Measurements from ENCODE around the gene MPPED1.

Gene MPPED1

DNA sequence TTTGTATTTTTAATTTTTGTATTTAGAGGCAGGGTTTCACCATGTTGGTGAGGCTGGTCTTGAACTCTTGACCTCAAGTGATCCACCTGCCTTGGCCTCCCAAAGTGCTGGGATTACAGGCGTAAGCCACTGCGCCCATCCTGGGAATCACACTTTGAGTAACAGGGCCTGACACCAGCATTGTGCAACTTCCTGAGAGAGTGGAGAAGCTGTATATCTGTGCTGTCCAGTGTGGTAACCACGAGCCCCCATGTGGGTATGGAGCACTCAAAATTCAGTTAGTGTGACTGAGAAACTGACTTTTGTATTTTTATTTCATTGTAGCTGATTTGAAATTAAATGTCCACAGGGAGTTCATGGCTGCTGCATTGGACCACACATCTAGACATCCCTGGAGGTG, 36.2 kb downstream of the MPPED1 start:
- DNase-seq = no peak
- no peak for ATAC-seq

DNA sequence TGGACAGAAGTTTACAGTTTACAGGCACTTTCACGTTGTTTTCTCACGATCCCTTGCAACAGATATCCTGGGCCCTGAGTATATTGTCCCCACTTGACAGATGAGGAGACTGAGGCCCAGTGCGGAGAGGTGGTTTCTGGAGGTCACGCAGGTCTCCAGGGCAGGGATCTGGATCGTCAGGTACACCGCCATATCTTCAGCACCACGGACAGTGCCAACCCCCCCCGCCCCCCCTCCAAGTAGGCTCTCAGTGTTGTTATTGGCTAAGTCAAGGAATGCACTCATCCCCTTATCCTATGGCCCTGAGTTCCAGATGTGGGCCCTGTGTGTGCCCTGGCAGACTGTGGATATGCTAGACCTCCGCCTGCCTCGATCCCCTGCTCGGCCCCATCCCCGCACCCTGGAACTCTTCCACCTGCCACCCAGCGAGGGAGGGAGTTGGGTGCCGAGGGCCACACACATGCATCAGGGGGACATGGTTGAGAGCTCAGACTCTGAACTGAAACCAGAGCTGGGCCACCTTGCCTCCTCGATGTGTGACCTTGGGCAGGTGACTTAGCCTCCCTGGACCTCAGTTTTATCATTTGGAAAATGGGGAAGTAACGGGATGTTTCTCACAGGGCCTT, 37.5 kb downstream of the MPPED1 start:
- no peak for ATAC-seq
- no peak for DNase-seq

DNA sequence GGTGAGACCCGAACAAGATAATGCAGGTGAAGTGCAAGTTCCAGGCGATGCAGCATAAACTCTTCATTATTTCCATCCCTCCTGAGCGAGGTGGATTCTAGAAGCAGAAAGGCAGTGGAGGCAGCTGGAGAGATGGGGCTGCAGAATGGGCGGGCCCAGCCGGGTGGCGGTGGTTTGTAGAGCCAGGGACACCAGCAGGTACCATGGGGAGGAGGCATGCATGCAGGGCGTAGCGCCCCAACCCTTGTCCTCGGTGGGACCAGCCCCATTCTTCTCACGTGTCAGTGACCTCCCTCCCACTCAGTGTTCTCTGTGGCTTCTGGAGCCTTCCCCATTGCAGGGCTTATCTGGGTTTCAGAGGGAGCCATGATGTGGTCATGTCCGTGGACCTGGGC, 38.0 kb downstream of the MPPED1 start:
- ATAC-seq (no peak), DNase-seq (no peak)

GRCh38 chr22:43451371-43452050, 39.7 kb downstream of the MPPED1 start:
- DNase-seq (no peak), ATAC-seq (no peak)

DNA sequence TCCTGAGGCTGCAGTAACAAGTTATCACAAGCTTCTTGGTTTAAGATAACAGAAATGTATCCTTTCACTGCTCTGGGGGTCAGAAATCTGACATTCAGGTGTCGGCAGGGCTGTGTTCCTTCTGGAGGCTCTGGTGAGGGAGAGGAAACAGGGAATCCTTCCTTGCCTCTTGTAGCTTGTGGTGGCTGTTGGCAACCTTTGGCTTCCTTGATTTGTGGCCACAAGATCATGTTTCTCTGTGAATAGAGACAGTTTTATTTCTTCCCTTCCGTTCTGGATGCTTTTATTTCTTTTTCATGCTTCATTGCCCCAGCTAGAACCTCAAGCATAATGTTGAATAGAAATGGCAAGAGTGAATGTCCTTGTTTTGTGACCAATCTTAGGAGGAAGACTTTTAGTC, 44.0 kb downstream of the MPPED1 start:
- DNase-seq = no peak
- no peak for ATAC-seq

DNA sequence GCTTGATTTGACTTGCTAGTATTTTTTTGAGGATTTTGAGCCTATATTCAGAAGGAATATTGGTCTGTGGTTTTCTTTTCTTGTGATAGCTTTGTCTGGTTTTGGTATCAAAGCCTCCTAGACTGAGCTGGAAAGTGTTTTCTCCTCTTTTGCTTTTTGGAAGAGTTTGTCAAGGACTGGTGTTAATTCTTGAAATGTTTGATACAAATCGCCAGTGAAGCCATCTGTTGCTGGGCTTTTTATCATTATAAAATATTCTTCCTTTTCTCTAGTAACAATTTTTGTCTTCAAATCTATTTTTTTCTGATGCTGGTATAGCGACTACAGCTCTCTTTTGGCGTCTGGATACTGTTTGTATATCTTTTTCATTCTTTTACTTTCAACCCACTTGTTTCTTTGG, 45.2 kb downstream of the MPPED1 start:
- ATAC-seq (no peak), DNase-seq (no peak)

DNA sequence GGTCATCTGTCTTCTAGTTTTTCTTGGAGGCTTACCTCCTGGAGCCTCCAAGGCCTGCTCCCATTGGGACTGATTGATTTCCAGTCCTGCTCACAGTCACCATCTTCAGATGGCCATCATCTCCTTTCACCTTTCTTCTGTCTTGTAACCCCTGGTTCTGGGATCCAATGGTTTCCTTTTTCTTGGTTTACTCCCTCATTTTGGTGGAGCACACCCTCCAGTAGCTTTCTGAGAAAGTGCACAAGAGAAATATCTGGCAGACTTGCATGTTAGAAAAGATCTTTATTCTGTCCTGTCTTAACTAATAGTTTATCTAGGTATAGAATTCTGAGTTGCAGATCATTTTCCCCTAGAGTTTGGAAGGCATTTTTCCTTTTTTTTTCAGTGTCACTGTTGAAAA, 50.9 kb downstream of the MPPED1 start:
- no peak for ATAC-seq
- no peak for DNase-seq

DNA sequence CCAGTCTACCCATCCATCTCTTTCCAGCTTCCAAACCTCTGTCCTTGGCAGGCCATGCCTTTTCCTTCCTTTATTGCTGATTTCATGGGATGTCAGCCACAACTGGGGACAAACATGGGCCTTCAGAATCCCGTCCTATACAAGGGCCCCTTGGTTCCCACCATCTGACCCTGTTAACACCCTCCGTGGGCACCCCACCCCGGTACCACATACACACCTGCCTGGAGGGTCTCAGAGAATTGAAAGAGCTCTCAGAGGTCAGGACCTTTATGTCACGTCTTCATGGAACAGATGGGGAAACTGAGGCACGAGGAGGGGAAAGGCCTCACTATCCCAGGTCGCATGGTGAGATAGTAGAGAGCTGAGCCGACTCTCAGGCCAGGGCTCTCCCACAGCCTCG, 53.0 kb downstream of the MPPED1 start:
- no peak for DNase-seq
- no peak for ATAC-seq

DNA sequence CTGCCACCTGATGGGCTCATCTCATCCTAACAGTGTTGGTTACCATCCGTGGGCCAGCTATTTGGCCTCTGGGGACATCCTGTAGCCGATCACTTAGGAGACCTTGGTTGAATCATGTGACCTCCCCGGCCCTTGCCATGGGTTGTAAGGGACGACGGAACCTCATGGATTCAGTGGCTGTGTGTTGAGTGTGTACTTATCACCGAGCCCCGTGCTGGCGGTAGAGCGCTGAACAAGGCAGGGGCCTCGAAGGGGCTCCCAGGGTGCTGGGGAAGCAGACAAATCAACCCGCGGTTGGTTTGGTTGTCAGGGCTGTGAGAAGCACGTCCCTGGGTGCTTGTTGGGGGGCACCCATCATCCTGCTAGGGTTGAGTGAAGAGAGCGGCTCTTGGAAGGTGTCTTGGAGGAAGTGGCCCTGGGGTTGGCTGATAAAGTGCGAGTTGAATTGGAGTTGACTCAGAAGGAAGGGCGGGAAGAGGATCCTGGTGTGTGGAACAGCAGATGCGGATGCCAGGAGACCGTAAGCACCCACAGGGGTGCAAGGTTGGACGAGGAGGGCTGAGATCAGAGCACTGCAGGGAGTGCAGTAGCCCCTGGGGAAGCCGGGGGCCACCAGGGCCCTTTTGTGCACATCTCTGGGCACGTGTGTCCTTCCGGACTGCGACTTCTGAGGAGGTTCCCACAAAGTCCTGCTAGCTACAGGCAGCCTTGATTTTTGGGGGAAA, 53.6 kb downstream of the MPPED1 start:
- ATAC-seq = no peak
- DNase-seq = no peak

DNA sequence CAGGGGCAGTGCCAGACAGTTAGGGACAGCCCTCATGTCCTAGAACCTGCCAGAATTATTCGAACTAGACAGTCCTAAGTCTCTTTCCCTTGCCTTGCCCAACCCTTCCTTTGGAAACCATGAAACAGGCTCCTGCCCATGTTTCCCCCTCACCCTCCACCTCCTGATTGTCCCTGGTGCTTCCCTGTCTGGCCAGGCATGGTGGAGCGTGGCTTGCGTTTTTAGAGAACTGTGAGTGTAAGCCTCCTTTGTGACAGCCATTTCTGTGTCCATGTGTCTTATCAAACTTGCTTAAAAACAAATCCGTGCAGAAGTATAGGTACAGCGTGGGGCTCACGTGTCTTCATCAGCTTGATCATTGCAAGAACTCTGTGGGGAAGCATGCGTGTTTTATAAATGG, 54.9 kb downstream of the MPPED1 start:
- no peak for DNase-seq
- no peak for ATAC-seq

DNA sequence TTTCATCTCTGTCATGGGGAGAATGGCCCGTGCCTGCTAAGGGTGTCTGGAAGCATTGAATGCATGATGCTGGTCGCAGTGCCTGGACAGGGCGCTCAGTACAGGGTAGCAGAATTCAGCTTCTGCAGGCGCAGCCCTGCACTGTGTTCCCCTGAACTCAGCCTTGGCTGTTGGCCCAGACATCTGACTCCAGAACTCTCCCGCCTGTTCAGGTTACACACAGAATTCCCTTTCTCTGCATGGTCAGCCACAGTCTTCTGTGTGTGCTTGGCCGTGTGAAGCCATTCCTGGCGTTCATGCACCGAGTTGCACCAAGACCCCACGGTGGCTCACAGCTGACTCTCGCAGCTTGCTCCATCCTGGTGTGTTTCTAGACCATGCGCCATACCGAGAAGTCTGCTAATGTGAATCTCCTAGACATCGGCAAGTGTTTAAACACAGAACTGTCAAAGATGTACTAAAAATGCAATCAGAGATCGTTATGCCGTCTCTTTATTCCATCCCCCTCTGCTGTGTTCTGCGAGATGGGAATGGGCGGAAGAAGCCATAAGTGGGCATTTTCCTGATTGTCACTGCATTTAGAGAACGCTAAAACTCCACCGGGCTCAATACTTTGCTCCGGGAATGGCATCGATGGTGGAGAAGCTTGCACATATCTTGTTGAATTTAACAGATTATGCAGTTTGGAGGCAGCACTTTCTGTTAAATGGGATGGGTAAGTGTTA, 55.6 kb downstream of the MPPED1 start:
- DNase-seq (no peak), ATAC-seq (peak; percentile 32)

DNA sequence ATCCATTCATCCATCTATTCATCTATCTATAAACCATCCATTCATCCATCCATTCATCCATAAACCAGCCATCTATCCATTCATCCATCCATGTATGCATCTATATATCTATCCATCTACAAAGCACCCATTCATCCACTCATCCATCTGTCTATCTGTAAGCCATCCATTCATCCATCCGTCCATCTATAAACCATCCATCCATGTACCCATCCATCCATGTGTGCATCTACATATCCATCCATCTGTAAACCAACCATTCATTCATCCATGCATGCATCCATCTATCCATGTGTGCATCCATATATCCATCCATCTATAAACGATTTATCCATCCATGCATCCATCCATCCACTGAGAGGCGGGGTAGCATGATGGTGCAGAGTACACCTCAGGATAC, 58.4 kb downstream of the MPPED1 start:
- ATAC-seq (no peak), DNase-seq (no peak)

DNA sequence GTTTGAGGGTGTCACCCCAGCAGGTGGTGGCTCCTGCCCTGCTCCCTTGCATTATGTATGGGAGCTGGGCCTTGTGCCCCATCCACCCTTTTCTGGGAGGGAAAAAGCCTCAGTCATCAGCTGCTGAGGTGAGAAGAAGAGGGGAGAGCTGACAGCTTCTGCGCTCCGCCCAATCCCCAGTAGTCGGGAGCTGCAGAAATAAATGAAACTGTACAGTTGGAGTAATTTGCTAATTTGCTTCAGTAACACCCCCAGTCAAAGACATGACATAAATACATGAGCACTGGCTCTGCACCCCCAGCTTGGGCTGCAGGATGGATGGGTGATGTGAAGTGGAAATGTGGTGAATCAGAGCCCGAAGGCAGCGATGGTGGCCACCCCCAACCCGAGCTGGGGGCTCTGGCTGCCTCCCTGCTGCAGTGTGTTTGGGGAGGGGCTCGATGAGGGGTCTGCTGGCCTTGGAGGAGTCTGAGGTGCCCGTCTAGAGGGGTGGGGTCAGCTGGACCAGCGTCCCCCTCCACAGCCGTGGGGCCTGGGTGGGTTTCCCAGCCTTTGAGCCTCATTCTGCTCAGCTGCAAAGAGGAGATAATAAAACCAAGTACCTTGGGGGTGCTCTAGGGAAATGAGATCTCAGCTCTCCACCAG, 59.2 kb downstream of the MPPED1 start:
- no peak for DNase-seq

DNA sequence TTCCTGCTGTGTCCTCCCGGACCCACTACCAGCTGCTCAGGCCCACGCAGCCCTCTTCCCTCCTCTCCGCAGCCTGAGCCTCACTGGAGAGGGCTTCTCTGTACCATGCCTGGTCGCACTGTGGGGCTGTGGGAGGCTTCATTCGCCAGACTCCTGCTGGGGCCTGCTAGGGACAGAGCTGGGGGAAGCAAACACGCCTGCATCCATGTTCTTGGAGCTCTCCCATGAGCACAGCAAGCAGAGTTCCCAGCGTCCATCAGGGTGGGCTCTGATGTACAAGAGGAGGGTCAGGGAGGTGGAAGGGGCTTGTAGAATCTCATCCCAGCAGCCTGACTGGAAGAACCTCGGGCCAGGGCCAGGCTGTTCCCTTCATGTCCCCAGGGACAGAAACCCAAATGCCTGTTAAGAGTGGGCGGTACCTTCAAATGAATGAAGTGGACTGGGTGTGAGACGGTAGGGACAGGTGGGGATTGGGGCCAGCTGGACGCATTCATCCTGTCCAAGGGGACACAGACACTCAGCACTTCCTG, 59.9 kb downstream of the MPPED1 start:
- no peak for DNase-seq
- no peak for ATAC-seq

More for the DNA sequence above, 59.2 kb downstream of the MPPED1 start:
- ATAC-seq = no peak

GRCh38 chr22:43473031-43473430, 61.2 kb downstream of the MPPED1 start:
- DNase-seq (no peak), ATAC-seq (no peak)

GRCh38 chr22:43473441-43473840, 61.6 kb downstream of the MPPED1 start:
- DNase-seq (no peak), ATAC-seq (no peak)

- DNase-seq (no peak), ATAC-seq (no peak)
Measured at GRCh38 chr22:43474161-43475101, 62.6 kb downstream of the MPPED1 start.

- no peak for ATAC-seq
- no peak for DNase-seq
Measured at GRCh38 chr22:43475549-43476076, 63.8 kb downstream of the MPPED1 start.

DNA sequence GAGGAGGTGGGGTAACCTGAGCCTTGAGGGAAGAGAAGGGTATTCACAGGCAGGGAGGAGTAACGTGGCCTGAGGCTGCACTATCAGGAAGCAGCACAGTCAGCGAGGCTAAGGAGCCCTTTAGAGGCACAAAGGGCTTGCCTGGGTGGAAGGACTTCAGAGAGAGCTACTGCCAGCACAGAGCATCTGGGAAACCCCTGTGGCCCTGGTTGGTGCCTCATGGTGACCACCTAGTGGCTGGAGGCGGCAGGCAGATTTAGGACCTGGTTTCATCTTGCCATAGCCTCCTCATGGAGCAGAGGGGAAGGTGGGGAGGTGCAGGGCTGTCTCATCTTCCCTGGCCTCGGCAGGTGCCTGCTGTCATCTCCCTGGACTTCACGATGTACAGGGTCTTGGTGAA, 64.5 kb downstream of the MPPED1 start:
- no peak for DNase-seq
- no peak for ATAC-seq

Measured in stimulated activated naive CD8-positive, alpha-beta T cell treated with anti-CD3 and anti-CD28 coated beads, Interleukin-15, Interleukin-2, amounts not matched to agents 100 U/mL and 50 U/mL, for 24 hours (primary cell).